OCI-LY7 (cell line): ENCODE data around the gene CD81.

Source experiments
- EZH2phosphoT487 ChIP-seq: fragments of 200-600 bp; sonication (generic); IDR thresholded peaks from 2 replicates; pipeline ENCODE4 v1.6.1; 2018; ENCODE audit warnings: low read depth, borderline replicate concordance, mild to moderate bottlenecking, mixed run types, antibody characterized with exemption, low read length, moderate library complexity, mixed read lengths
- TF ChIP-seq, protein P1 (sequence below): fragments of 200-600 bp; sonication (generic); conservative IDR thresholded peaks from 2 replicates; pipeline ENCODE4 v1.5.1; 2014; ENCODE audit warnings: mild to moderate bottlenecking, antibody characterized with exemption, low read length, moderate library complexity, mixed read lengths

GRCh38 chr11:2388431-2389376 lies 11.6 kb downstream of the CD81 start:
- TF ChIP-seq, protein P1, sequence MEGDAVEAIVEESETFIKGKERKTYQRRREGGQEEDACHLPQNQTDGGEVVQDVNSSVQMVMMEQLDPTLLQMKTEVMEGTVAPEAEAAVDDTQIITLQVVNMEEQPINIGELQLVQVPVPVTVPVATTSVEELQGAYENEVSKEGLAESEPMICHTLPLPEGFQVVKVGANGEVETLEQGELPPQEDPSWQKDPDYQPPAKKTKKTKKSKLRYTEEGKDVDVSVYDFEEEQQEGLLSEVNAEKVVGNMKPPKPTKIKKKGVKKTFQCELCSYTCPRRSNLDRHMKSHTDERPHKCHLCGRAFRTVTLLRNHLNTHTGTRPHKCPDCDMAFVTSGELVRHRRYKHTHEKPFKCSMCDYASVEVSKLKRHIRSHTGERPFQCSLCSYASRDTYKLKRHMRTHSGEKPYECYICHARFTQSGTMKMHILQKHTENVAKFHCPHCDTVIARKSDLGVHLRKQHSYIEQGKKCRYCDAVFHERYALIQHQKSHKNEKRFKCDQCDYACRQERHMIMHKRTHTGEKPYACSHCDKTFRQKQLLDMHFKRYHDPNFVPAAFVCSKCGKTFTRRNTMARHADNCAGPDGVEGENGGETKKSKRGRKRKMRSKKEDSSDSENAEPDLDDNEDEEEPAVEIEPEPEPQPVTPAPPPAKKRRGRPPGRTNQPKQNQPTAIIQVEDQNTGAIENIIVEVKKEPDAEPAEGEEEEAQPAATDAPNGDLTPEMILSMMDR: 0 out of 2 replicates have a peak, but pooled peaks have one; percentile 20
- no peak for TF ChIP-seq EZH2phosphoT487
